Measurements from ENCODE around the gene EPO.

EPO gene

GRCh38 chr7:100730136-100730800, 10.0 kb downstream of the EPO start:
- TF ChIP-seq, protein P1, sequence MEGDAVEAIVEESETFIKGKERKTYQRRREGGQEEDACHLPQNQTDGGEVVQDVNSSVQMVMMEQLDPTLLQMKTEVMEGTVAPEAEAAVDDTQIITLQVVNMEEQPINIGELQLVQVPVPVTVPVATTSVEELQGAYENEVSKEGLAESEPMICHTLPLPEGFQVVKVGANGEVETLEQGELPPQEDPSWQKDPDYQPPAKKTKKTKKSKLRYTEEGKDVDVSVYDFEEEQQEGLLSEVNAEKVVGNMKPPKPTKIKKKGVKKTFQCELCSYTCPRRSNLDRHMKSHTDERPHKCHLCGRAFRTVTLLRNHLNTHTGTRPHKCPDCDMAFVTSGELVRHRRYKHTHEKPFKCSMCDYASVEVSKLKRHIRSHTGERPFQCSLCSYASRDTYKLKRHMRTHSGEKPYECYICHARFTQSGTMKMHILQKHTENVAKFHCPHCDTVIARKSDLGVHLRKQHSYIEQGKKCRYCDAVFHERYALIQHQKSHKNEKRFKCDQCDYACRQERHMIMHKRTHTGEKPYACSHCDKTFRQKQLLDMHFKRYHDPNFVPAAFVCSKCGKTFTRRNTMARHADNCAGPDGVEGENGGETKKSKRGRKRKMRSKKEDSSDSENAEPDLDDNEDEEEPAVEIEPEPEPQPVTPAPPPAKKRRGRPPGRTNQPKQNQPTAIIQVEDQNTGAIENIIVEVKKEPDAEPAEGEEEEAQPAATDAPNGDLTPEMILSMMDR (IDR thresholded peaks at IDR 0.05; ENCODE audit: control extremely low read depth, extremely low read depth, low read depth, missing control alignments): no peak
- POLR2A ChIA-PET: no interaction called here
- CTCF ChIA-PET: no interaction called here
- DNase-seq (ENCODE audit: extremely low spot score): no peak

- TF ChIP-seq, protein P1 (IDR thresholded peaks at IDR 0.05; ENCODE audit: control extremely low read depth, extremely low read depth, low read depth, missing control alignments): no peak
- no peak for DNase-seq (ENCODE audit: extremely low spot score)
- POLR2A ChIA-PET: no interaction called here
- CTCF ChIA-PET: no interaction called here
Observed at GRCh38 chr7:100731937-100732636, 11.8 kb downstream of the EPO start.

DNA sequence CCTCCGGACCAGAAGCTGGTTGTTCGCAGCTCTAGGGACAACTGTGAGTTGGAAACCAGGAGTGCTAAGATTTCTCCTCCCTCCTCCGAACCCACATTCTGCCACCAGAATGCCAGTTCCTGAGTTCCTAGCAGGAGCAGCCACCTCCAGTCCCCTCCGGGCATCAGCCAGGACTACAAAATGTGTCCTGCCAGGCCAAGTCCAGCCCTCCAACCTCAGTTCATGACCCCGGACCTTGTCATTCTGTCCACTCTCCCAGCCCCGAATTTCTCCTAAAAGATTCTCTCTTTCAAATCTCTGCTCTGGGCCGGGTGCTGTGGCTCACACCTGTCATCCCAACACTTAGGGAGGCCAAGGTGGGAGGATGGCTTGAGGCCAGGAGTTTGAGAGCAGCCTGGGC, 15.5 kb downstream of the EPO start:
- TF ChIP-seq, protein P1 (IDR thresholded peaks at IDR 0.05; ENCODE audit: control extremely low read depth, extremely low read depth, low read depth, missing control alignments): no peak
- POLR2A ChIA-PET: no interaction called here
- DNase-seq (ENCODE audit: extremely low spot score): no peak
- CTCF ChIA-PET: no interaction called here

DNA sequence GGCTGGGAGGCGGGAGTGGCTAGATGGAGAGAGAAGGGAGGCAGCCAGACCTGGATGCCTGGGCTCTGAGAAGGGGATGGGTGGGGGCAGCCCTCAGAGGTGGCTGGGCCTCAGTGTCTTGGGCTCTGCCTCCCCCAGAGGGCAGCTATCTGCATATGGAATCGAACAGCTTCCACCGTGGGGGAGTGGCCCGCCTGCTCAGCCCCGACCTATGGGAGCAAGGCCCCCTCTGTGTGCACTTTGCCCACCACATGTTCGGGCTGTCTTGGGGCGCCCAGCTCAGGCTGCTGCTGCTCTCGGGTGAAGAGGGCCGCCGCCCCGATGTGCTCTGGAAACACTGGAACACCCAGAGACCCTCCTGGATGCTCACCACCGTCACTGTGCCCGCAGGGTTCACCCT, 16.4 kb downstream of the EPO start:
- ChIA-PET CTCF (no interaction called here), POLR2A (no interaction called here)
- TF ChIP-seq, protein P1 (IDR thresholded peaks at IDR 0.05; ENCODE audit: control extremely low read depth, extremely low read depth, low read depth, missing control alignments): no peak
- no peak for DNase-seq (ENCODE audit: extremely low spot score)

- ChIA-PET CTCF (no interaction called here), POLR2A (no interaction called here)
- TF ChIP-seq, protein P1 (IDR thresholded peaks at IDR 0.05; ENCODE audit: control extremely low read depth, extremely low read depth, low read depth, missing control alignments): no peak
- no peak for DNase-seq (ENCODE audit: extremely low spot score)
Observed at GRCh38 chr7:100739934-100740333, 19.7 kb downstream of the EPO start.

DNA sequence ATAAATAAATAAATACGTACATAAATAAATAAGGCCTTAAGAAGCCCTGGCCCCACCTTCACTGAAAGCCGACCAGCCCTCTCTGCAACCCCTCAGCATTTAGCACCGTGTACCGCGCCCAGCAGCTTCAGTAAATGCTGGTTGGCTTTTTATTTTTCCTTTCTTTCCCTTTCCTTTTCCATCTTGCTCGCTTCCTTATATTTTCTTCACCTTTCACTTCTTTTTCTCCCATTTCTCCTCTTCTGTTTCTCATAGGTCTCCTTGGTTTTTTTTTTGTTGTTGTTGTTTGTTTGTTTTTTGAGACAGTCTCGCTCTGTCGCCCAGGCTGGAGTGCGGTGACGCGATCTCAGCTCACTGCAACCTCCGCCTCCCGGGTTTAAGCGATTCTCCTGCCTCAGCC, 24.3 kb downstream of the EPO start:
- ChIA-PET POLR2A (no interaction called here), CTCF (interaction anchor here (1.7 to 3.3 kb wide), 3 partner anchors 18 to 44 kb away, joined by 4 to 35 read pairs (median 12); partner anchors contain the start of gene POP7)
- no peak for DNase-seq (ENCODE audit: extremely low spot score)
- TF ChIP-seq, protein P1 (IDR thresholded peaks at IDR 0.05; ENCODE audit: control extremely low read depth, extremely low read depth, low read depth, missing control alignments): no peak

Data from GM10248 (cell line).